Measurements from ENCODE around the gene MUTYH. TPM values are rescaled to one million over a fixed set of nuclear protein-coding genes. Genes with fewer than 3 reads are reported as not detected.

Gene MUTYH
- total and polyA plus RNA-seq, 2 donors: 25.5 to 37.3 TPM

GRCh38 chr1:45356186-45356585 is 15.9 kb upstream of the MUTYH start:
- DNase-seq (ENCODE audit: low read depth in 6 of 9, low spot score in 9 of 9): no peak
- 95% methylated on average over 4 of the region's 4 CpGs for WGBS
- Histone ChIP-seq H3K27ac (ENCODE audit: low read depth in 1 of 2, low read length in 1 of 2) (no peak overlapping the region), H3K4me1 (ENCODE audit: control insufficient read depth in 2 of 2, insufficient read depth in 2 of 2, low read length in 2 of 2) (peaks cover 0 to 5% of the 10 kb centered on the region in 2 donors), H3K9me3 (ENCODE audit: control insufficient read depth in 2 of 2, insufficient read depth in 1 of 2, low read length in 1 of 2) (no peaks in the 10 kb centered on the region), H3K4me3 (ENCODE audit: low read length in 2 of 2) (no peak overlapping the region), H3K36me3 (ENCODE audit: control insufficient read depth in 2 of 2, insufficient read depth in 2 of 2, low read length in 1 of 2) (peaks cover 0 to 3% of the 10 kb centered on the region in 2 donors), H3K27me3 (ENCODE audit: control insufficient read depth in 2 of 2, insufficient read depth in 1 of 2, low read length in 1 of 2) (no peaks in the 10 kb centered on the region)

- peaks cover 0 to 3% of the 10 kb centered on the region in 2 donors for H3K36me3 ChIP-seq (ENCODE audit: control insufficient read depth in 2 of 2, insufficient read depth in 2 of 2, low read length in 1 of 2)
- no peaks in the 10 kb centered on the region for H3K27me3 ChIP-seq (ENCODE audit: control insufficient read depth in 2 of 2, insufficient read depth in 1 of 2, low read length in 1 of 2)
- H3K4me3 ChIP-seq (ENCODE audit: low read length in 2 of 2): no peak overlapping the region
- peaks cover 0 to 4% of the 10 kb centered on the region in 2 donors for H3K4me1 ChIP-seq (ENCODE audit: control insufficient read depth in 2 of 2, insufficient read depth in 2 of 2, low read length in 2 of 2)
- no peak for DNase-seq (ENCODE audit: low read depth in 6 of 9, low spot score in 9 of 9)
- 40% methylated on average over 2 of the region's 2 CpGs for WGBS
- H3K27ac ChIP-seq (ENCODE audit: low read depth in 1 of 2, low read length in 1 of 2): no peak overlapping the region
- no peaks in the 10 kb centered on the region for H3K9me3 ChIP-seq (ENCODE audit: control insufficient read depth in 2 of 2, insufficient read depth in 1 of 2, low read length in 1 of 2)
Measured at GRCh38 chr1:45355683-45356082, 15.4 kb upstream of the MUTYH start.

DNA sequence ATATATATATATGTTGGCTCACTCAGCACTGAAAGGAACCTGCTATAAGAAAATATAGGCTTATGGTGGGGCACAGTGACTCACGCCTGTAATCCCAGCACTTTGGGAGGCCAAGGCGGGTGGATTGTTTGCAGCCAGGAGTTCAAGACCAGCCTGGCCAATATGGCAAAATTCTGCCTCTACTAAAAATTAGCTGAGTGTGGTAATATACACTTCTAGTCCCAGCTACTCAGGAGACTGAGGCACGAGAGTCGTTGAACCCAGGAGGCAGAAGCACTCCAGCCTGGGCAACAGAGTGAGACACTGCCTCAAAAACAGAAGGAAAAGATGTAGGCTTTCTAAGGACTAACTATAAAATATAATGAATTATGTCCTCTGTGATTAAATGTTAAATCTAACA is 14.6 kb upstream of the MUTYH start:
- no peak for DNase-seq (ENCODE audit: low read depth in 6 of 9, low spot score in 9 of 9)
- WGBS: over 99% methylated on average over 4 of the region's 4 CpGs
- Histone ChIP-seq H3K27me3 (ENCODE audit: control insufficient read depth in 2 of 2, insufficient read depth in 1 of 2, low read length in 1 of 2) (no peaks in the 10 kb centered on the region), H3K36me3 (ENCODE audit: control insufficient read depth in 2 of 2, insufficient read depth in 2 of 2, low read length in 1 of 2) (peaks cover 0 to 3% of the 10 kb centered on the region in 2 donors), H3K4me1 (ENCODE audit: control insufficient read depth in 2 of 2, insufficient read depth in 2 of 2, low read length in 2 of 2) (no peaks in the 10 kb centered on the region), H3K4me3 (ENCODE audit: low read length in 2 of 2) (no peak overlapping the region), H3K27ac (ENCODE audit: low read depth in 1 of 2, low read length in 1 of 2) (no peak overlapping the region), H3K9me3 (ENCODE audit: control insufficient read depth in 2 of 2, insufficient read depth in 1 of 2, low read length in 1 of 2) (no peaks in the 10 kb centered on the region)

DNA sequence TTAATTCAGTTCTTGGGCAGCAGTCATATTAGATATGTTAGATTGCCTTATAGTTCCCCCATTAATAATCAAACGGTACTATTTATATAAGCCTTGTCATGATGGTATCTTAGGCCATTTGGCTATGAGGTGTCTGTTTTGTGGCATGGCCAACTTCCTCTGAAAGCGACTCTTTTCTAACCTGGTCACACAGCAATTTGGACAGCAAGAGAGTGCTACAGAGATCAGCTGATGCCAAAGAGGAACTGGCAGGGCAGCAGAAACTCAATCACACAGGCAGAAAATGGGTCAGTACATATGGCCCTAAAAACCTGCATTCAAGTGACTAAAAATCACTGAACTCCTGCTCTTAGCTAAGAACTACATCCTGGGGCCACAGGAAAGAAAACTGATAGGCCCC is 13.4 kb upstream of the MUTYH start:
- Histone ChIP-seq H3K27ac (ENCODE audit: low read depth in 1 of 2, low read length in 1 of 2) (no peak overlapping the region), H3K4me3 (ENCODE audit: low read length in 2 of 2) (no peak overlapping the region), H3K36me3 (ENCODE audit: control insufficient read depth in 2 of 2, insufficient read depth in 2 of 2, low read length in 1 of 2) (peaks cover 0 to 5% of the 10 kb centered on the region in 2 donors), H3K9me3 (ENCODE audit: control insufficient read depth in 2 of 2, insufficient read depth in 1 of 2, low read length in 1 of 2) (no peaks in the 10 kb centered on the region), H3K27me3 (ENCODE audit: control insufficient read depth in 2 of 2, insufficient read depth in 1 of 2, low read length in 1 of 2) (no peaks in the 10 kb centered on the region), H3K4me1 (ENCODE audit: control insufficient read depth in 2 of 2, insufficient read depth in 2 of 2, low read length in 2 of 2) (no peaks in the 10 kb centered on the region)
- no peak for DNase-seq (ENCODE audit: low read depth in 6 of 9, low spot score in 9 of 9)
- 95% methylated on average over 2 of the region's 2 CpGs for WGBS

GRCh38 chr1:45351508-45351907 is 11.3 kb upstream of the MUTYH start:
- Histone ChIP-seq H3K4me1 (ENCODE audit: control insufficient read depth in 2 of 2, insufficient read depth in 2 of 2, low read length in 2 of 2) (no peaks in the 10 kb centered on the region), H3K9me3 (ENCODE audit: control insufficient read depth in 2 of 2, insufficient read depth in 1 of 2, low read length in 1 of 2) (no peaks in the 10 kb centered on the region), H3K27ac (ENCODE audit: low read depth in 1 of 2, low read length in 1 of 2) (no peak overlapping the region), H3K36me3 (ENCODE audit: control insufficient read depth in 2 of 2, insufficient read depth in 2 of 2, low read length in 1 of 2) (peaks cover 0 to 5% of the 10 kb centered on the region in 2 donors), H3K4me3 (ENCODE audit: low read length in 2 of 2) (no peak overlapping the region), H3K27me3 (ENCODE audit: control insufficient read depth in 2 of 2, insufficient read depth in 1 of 2, low read length in 1 of 2) (no peaks in the 10 kb centered on the region)
- DNase-seq (ENCODE audit: low read depth in 6 of 9, low spot score in 9 of 9): no peak
- 97% methylated on average over 5 of the region's 5 CpGs for WGBS

DNA sequence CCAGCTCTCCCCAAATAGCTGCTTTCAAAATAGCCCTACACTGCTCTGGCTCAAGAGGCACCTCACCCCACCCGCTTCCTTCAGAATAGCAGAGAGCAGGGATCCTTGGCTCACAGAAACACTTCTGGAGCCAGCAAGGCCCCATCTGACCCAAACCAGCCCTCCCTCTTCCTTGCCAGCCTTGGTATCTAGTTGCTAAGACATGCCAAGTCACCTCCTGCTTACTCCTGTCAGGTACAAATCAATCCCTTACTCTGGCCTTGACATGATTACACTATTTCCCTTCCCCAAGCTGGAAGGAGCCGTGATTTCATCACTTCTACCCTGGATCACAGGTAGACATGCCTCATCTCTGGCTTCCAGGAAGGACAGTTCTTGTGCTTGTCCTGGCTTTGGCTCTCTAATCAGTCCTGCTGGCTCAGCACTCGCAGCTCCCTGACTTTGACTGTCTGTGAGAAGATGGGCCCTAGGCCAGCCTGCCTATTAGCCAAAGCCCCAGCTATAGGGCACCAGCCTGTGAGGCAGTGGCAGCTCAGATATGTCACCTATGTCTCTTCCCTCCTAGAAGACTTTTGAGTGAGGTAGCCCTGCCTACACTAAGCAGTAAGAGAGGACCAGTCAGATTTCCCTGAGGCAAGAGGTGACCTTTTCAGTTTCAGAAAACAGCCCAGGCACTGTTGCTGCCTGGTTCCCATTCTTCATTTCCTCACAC is 8.9 kb upstream of the MUTYH start:
- peak overlapping the region; percentile 8 to 30 for H3K27ac ChIP-seq (ENCODE audit: low read depth in 1 of 2, low read length in 1 of 2)
- H3K27me3 ChIP-seq (ENCODE audit: control insufficient read depth in 2 of 2, insufficient read depth in 1 of 2, low read length in 1 of 2): no peaks in the 10 kb centered on the region

GRCh38 chr1:45348609-45348965 is 8.3 kb upstream of the MUTYH start:
- DNase-seq (ENCODE audit: low read depth in 6 of 9, low spot score in 9 of 9): no peak
- Histone ChIP-seq H3K36me3 (ENCODE audit: control insufficient read depth in 2 of 2, insufficient read depth in 2 of 2, low read length in 1 of 2) (peaks cover 19 to 34% of the 10 kb centered on the region in 2 donors), H3K27ac (ENCODE audit: low read depth in 1 of 2, low read length in 1 of 2) (peak overlapping the region in 1 of 2 donors; percentile 30), H3K27me3 (ENCODE audit: control insufficient read depth in 2 of 2, insufficient read depth in 1 of 2, low read length in 1 of 2) (no peaks in the 10 kb centered on the region), H3K4me1 (ENCODE audit: control insufficient read depth in 2 of 2, insufficient read depth in 2 of 2, low read length in 2 of 2) (no peaks in the 10 kb centered on the region), H3K9me3 (ENCODE audit: control insufficient read depth in 2 of 2, insufficient read depth in 1 of 2, low read length in 1 of 2) (no peaks in the 10 kb centered on the region), H3K4me3 (ENCODE audit: low read length in 2 of 2) (no peak overlapping the region)
- WGBS: 92% methylated on average over 1 of the region's 1 CpG

More for the DNA sequence above, 8.9 kb upstream of the MUTYH start:
- no peak for DNase-seq (ENCODE audit: low read depth in 6 of 9, low spot score in 9 of 9)
- Histone ChIP-seq H3K9me3 (ENCODE audit: control insufficient read depth in 2 of 2, insufficient read depth in 1 of 2, low read length in 1 of 2) (no peaks in the 10 kb centered on the region), H3K4me1 (ENCODE audit: control insufficient read depth in 2 of 2, insufficient read depth in 2 of 2, low read length in 2 of 2) (no peaks in the 10 kb centered on the region), H3K4me3 (ENCODE audit: low read length in 2 of 2) (no peak overlapping the region), H3K36me3 (ENCODE audit: control insufficient read depth in 2 of 2, insufficient read depth in 2 of 2, low read length in 1 of 2) (peaks cover 15 to 29% of the 10 kb centered on the region in 2 donors)
- WGBS: 91% methylated on average over 3 of the region's 3 CpGs

GRCh38 chr1:45348020-45348419 is 7.8 kb upstream of the MUTYH start:
- Histone ChIP-seq H3K27ac (ENCODE audit: low read depth in 1 of 2, low read length in 1 of 2) (peak overlapping the region; percentile 36 to 37), H3K4me1 (ENCODE audit: control insufficient read depth in 2 of 2, insufficient read depth in 2 of 2, low read length in 2 of 2) (no peaks in the 10 kb centered on the region), H3K27me3 (ENCODE audit: control insufficient read depth in 2 of 2, insufficient read depth in 1 of 2, low read length in 1 of 2) (no peaks in the 10 kb centered on the region), H3K4me3 (ENCODE audit: low read length in 2 of 2) (no peak overlapping the region), H3K36me3 (ENCODE audit: control insufficient read depth in 2 of 2, insufficient read depth in 2 of 2, low read length in 1 of 2) (peaks cover 25 to 37% of the 10 kb centered on the region in 2 donors), H3K9me3 (ENCODE audit: control insufficient read depth in 2 of 2, insufficient read depth in 1 of 2, low read length in 1 of 2) (no peaks in the 10 kb centered on the region)
- DNase-seq (ENCODE audit: low read depth in 6 of 9, low spot score in 9 of 9): no peak
- 99% methylated on average over 2 of the region's 2 CpGs for WGBS

GRCh38 chr1:45346473-45346872 is 6.2 kb upstream of the MUTYH start:
- Histone ChIP-seq H3K27ac (ENCODE audit: low read depth in 1 of 2, low read length in 1 of 2) (no peak overlapping the region), H3K4me1 (ENCODE audit: control insufficient read depth in 2 of 2, insufficient read depth in 2 of 2, low read length in 2 of 2) (peaks cover 2 to 3% of the 10 kb centered on the region in 2 donors), H3K9me3 (ENCODE audit: control insufficient read depth in 2 of 2, insufficient read depth in 1 of 2, low read length in 1 of 2) (no peaks in the 10 kb centered on the region), H3K27me3 (ENCODE audit: control insufficient read depth in 2 of 2, insufficient read depth in 1 of 2, low read length in 1 of 2) (no peaks in the 10 kb centered on the region), H3K36me3 (ENCODE audit: control insufficient read depth in 2 of 2, insufficient read depth in 2 of 2, low read length in 1 of 2) (peaks cover 39 to 51% of the 10 kb centered on the region in 2 donors), H3K4me3 (ENCODE audit: low read length in 2 of 2) (no peak overlapping the region)
- no peak for DNase-seq (ENCODE audit: low read depth in 6 of 9, low spot score in 9 of 9)
- WGBS: 95% methylated on average over 2 of the region's 2 CpGs
